ENCODE results near the gene RHBDD3. TPM values are rescaled to one million over a fixed set of nuclear protein-coding genes. Genes with fewer than 3 reads are reported as not detected.

RHBDD3 gene
- total and polyA plus RNA-seq, 2 donors = 22.6 to 31.1 TPM

Other genes starting within 250 kb of the RHBDD3 start
- 1.7 TPM for gene C22orf31, start 206.2 kb downstream of the RHBDD3 start, total RNA-seq
- 0.80 TPM for gene C22orf31, start 206.2 kb downstream of the RHBDD3 start, polyA plus RNA-seq
- 10.7 TPM for gene KREMEN1, start 194.9 kb downstream of the RHBDD3 start, total RNA-seq
- 14.2 TPM for gene KREMEN1, start 194.9 kb downstream of the RHBDD3 start, polyA plus RNA-seq
- 4.7 TPM for gene EMID1, start 62.1 kb downstream of the RHBDD3 start, total RNA-seq
- gene EMID1, start 62.1 kb downstream of the RHBDD3 start, polyA plus RNA-seq = 9.9 TPM
- gene EWSR1, start 287 bp upstream of the RHBDD3 start, total RNA-seq = 236 TPM
- gene EWSR1, start 287 bp upstream of the RHBDD3 start, polyA plus RNA-seq = 175 TPM
- 0.80 TPM for gene GAS2L1, start 38.7 kb upstream of the RHBDD3 start, total RNA-seq
- gene GAS2L1, start 38.7 kb upstream of the RHBDD3 start, polyA plus RNA-seq = 6.0 TPM
- 0.47 TPM for gene RASL10A, start 47.7 kb upstream of the RHBDD3 start, total RNA-seq
- gene RASL10A, start 47.7 kb upstream of the RHBDD3 start, polyA plus RNA-seq = 7.8 TPM
- gene AP1B1, start 120.6 kb upstream of the RHBDD3 start, total RNA-seq = 33.0 TPM
- gene AP1B1, start 120.6 kb upstream of the RHBDD3 start, polyA plus RNA-seq = 33.2 TPM
- 0.05 TPM for gene RFPL1, start 170.6 kb upstream of the RHBDD3 start, total RNA-seq
- 0.05 TPM for gene RFPL1, start 170.6 kb upstream of the RHBDD3 start, polyA plus RNA-seq
- 0.99 TPM for gene NEFH, start 212.2 kb upstream of the RHBDD3 start, total RNA-seq
- 0.62 TPM for gene NEFH, start 212.2 kb upstream of the RHBDD3 start, polyA plus RNA-seq

All from thymus (tissue), 2 donors.